Measurements from ENCODE around the gene VKORC1.

DNA sequence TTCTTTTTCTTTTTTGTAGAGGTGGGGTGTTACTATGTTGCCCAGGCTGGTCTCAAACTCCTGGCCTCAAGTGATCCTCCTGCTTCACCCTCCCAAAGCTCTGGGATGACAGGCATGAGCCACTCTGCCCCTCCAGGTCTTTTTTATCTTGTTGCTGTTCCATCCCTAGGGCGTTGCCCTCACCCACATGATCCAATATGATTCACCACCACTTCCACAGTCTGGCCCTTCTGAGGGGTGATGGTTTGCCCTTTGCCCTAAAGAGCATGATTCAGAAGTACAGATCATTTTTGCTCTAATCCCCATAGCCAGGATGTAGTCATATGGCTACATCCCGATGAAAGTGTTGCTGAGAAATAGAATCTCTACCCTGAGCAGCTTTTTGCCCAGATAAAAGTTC is 42.5 kb downstream of the VKORC1 start:
- TF ChIP-seq ELF4 (IDR thresholded peaks at IDR 0.05) (no peak), FOXM1 (IDR thresholded peaks at IDR 0.05; ENCODE audit: borderline replicate concordance) (no peak), BHLHE40 (IDR thresholded peaks at IDR 0.05; ENCODE audit: borderline replicate concordance) (no peak), ZNF384 (IDR thresholded peaks at IDR 0.05) (no peak), NFRKB (IDR thresholded peaks at IDR 0.05) (no peak), TARDBP (IDR thresholded peaks at IDR 0.05) (no peak)
- TF ChIP-seq, protein P1, sequence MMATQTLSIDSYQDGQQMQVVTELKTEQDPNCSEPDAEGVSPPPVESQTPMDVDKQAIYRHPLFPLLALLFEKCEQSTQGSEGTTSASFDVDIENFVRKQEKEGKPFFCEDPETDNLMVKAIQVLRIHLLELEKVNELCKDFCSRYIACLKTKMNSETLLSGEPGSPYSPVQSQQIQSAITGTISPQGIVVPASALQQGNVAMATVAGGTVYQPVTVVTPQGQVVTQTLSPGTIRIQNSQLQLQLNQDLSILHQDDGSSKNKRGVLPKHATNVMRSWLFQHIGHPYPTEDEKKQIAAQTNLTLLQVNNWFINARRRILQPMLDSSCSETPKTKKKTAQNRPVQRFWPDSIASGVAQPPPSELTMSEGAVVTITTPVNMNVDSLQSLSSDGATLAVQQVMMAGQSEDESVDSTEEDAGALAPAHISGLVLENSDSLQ (IDR thresholded peaks at IDR 0.05): no peak
